T-helper 2 cell (primary cell): ENCODE measurements around the gene GTSE1.

Experiments used
- DNase-seq, 5 experiments: peaks; one replicate each; pipeline versions ENCODE4 v3.0.0 to v3.0.0-alpha.2; 2012 to 2022

The GTSE1 gene

DNA sequence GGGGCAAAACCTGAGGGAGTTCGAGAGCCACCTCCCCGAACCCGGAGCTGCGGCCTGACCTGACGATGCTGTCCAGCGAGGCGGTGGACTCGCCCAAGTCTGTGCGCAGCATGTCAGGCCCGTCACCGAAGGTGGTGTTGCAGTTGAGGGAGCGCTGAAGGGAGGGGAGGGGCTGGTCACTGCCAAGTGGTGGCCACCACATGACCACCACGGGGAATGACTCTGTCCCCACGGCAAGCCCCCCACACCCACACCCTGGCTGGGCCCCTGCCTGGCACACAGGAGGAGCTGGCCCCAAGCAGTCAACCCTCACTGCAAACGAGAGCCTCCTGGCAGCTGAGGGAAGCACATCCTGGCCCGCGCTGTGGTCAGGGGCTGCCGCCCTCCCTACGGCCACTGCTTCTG, 69.7 kb downstream of the GTSE1 start:
- no peak for DNase-seq

- peak in 2 of 5 experiments; percentile 25 to 26 for DNase-seq
Observed at GRCh38 chr22:46366801-46367706, 70.4 kb downstream of the GTSE1 start.

- peak; percentile 40 to 66 (median 59) for DNase-seq
Observed at GRCh38 chr22:46367707-46368191, 71.1 kb downstream of the GTSE1 start.

DNA sequence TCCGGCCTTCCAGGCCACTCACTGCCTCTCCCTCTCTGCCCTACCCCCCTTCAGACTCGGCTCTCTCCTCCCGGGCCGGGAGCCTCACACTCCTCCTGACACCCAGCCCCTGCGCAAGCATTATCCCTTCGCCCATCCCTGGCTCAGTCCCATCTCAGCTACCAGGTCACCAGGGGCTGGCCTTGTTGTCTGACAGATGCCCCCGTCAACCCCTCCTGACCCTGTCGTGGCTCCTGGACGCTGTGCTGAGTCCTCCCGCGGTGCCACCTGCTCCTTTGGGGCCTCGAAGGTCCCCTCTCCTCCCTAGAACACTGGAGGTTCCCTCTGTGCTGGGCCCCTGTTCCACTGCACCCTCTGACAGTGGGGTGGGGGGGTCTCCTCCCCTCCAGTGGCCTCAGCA, 71.8 kb downstream of the GTSE1 start:
- no peak for DNase-seq

GRCh38 chr22:46368871-46369715, 72.4 kb downstream of the GTSE1 start:
- no peak for DNase-seq

DNA sequence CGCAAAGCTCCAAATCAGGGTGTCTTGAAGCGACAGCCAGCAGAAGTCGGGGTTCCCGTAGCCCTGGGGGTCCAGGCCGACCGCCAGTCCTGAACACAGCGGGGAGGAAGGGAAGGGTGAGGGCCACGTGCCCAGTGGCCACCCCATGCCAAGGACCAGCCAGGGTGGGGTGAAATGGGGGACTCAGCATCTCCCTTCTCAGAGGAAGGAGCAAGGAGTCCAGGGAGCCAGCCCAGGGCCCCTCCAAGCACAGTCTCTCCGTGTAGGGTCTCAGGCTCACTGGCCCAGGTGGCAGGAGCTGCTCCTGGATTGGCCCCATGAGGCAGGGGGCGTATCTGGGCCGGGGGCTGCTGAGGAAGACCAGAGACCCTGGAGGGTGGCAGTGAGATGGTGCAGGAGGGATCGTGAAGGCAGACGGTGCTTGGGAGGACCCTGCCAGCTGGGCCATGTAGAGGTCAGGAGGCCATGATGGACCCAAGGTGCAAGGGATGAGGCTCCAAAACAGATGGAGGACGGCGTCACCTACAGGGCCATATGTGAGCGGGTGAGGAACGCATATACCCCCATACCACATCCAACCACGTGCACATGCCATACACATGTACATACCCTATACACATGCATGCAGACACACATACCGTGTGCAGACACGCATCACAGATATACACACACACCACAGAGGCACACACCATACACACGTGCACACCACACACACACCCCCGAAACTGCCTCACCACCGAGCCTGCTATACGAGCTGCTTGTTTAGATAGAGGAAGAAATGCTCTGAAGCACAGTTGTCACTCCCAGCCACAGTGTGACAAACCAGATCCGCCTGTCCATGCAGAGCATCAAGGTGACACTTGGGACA, 73.3 kb downstream of the GTSE1 start:
- DNase-seq = no peak

DNA sequence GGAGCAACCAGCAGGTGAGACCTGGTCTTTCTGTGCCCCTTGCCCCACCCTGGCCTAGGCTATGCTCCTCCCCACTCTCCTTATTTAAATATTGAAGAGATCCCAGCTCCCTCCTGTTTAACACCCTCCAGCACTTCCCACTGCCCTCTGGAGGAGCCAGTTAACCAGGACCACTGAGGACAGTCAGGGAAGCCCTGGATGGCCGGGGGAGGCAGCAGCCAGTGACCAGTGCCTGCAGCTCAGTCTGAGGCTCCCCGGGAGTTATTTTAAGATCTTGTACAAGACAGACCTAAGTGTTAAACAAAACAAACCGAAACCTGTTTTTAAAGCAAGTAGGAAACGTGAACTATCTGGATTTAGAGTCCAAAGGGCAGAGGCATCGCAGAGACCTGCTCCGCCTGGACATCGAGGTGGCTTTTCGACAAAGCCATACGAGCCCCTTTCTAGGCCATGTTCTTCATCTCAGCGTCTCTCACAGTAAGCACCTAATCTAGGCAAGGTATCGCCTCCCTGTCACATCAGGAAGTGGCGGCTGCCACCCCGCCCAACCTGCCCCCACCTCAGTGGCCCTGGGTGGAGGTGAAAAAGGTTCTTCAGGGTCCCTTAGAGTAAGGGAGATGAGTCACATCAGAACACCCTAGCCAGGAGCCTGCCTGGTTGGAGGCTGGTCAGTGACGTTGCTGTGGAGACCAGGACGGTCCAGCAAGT, 74.1 kb downstream of the GTSE1 start:
- peak in 2 of 5 experiments; percentile 33 to 82 for DNase-seq

- no peak for DNase-seq
Observed at GRCh38 chr22:46371623-46372226, 75.1 kb downstream of the GTSE1 start.

DNA sequence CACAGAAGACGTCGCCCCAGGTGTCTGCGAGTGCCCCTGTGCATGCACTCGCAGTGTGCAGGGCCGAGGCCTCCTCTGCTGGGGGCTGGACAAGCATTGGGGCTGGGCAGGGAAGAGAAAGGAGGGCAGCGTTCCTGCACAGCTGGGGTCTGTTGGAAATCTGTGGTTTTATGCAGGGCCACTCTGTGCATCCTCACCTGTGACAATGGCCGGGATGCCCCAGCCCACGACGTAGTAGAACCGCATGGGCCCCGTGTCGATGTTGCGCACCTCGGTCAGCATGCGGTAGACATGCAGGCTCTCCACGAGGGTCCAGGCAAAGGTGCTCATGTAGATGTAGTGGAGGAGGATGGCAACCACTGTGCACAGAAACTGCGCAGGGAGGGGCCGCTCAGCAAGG, 76.0 kb downstream of the GTSE1 start:
- no peak for DNase-seq

GRCh38 chr22:46373159-46373558, 76.5 kb downstream of the GTSE1 start:
- peak in 1 of 5 experiments; percentile 30 for DNase-seq

DNA sequence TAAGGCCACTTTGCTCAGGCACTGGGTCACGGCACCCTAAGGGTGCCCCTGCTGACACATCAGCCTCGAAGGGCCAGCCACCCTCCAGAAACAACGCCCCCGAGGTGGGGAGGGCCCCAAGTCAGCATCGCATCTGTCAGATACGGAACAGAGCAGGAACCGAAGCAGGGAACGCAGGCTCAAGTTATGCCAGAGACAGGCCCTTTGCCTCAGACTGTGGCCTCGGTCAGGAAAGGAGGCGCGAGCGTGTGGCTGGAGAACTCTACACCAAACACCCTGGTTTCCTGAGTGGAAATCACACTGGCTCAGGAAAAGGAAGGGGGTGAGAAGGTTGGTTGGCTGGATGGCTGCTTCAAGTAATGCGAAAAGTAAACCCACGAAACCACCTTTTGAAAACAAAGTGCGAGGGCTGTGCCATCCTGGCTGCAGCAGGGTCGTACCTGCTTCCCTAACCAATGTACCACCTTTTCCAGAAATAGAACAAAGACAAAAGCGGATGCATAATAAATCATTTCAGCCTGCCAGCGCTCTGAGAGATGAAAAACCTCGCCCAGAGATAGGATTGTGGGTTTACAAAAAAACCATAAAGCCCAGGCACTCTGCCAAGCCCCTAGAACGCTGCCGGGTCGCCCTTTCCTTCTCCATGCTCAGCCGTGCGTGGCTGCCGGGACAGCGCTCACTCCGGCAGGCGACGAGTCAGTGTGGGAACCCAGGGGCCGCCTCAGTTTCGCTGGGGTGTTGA, 77.4 kb downstream of the GTSE1 start:
- peak in 1 of 5 experiments; percentile 78 for DNase-seq

GRCh38 chr22:46374663-46375474, 78.2 kb downstream of the GTSE1 start:
- no peak for DNase-seq

DNA sequence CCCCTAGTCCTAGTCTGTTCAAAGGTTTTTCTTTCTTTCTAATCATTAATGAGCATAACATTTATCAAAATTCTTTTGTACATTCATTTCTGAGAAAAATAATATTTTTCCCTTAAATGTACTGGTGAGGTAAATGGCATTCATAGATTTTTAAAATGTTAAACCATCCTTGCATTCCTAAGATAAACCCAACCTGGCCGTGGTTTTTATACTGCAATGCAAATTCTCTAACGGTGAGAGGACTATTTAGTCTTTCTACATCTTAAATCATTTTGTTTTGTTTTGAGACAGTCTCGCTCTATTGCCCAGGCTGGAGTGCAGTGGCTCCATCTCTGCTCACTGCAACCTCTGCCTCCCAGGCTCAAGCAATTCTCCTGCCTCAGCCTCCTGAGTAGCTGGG, 79.4 kb downstream of the GTSE1 start:
- no peak for DNase-seq

- DNase-seq = no peak
Observed at GRCh38 chr22:46376908-46377524, 80.3 kb downstream of the GTSE1 start.

GRCh38 chr22:46377525-46378425, 81.1 kb downstream of the GTSE1 start:
- no peak for DNase-seq

DNA sequence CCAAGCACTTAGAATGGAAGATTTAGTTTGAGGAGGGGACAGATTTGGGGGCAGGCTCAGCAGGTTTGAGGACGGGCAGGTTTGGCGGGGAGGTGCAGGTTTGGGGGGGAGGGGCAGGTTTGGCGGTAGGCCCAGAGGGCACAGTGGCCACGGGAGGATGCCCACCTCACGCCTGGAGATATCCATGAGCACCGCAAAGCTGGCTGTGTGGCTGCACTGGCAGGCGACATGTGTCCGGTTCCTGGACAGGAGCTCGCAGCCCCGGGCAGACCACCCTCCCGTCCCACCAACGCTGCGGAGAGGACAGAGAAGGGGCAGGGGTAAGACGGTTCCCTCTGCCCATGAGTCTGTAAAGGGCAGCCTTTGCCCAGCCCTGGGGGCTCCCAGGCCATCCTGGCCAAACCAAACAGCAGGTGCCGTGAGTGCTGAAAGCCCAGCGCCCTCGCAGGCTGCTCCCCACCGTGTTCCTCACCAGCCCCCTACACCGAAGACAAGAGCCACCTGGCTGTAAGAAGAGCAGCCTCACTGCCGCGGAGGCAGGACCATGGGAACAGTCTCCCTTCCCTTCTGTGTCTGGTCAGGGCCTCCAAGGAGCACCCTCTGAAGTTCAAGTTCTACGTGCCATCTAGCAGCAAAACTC, 81.9 kb downstream of the GTSE1 start:
- DNase-seq = no peak
